SIG-M5 treated with dmso at 0.1 percent for 504 hours (cell line): ENCODE measurements around the gene CDK6.

Experiments
- DNase-seq: peaks from one replicate; lab custom pipeline; 2025; ENCODE audit not compliant: unreplicated experiment; lab: John Stamatoyannopoulos, UW

The CDK6 gene

DNA sequence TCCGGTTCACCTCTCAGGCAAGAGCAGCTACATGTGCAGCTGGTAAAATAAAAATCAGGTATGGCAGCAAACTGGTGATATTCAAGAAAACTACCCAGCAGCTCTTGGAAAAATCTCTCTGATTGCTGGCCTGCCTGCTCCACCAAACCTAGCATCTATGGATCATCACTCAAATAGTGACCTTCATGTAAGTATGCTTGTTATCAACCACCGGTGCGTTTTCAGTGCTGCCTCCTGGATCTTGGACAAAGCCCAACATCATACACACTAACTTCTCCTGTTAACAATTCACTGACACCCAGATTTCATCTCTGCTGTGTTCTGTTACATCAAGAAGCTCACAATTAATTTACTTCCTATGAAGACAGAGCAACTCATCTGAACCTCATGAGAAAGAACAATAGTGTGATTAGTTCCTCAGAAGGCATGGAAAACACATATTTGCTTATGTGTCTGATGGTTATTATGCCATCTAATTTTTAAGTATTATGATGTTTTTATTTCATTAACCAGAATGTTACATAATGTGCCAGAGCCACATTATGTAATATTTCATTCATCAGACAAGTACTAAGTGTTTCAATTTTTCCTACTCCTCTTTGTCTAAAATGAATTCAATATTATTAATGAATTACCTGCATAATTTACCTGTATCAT lies 8.8 kb downstream of the CDK6 start:
- no peak for DNase-seq

GRCh38 chr7:92826258-92826938 lies 10.0 kb downstream of the CDK6 start:
- no peak for DNase-seq

GRCh38 chr7:92824901-92825480 lies 11.4 kb downstream of the CDK6 start:
- DNase-seq: no peak

DNA sequence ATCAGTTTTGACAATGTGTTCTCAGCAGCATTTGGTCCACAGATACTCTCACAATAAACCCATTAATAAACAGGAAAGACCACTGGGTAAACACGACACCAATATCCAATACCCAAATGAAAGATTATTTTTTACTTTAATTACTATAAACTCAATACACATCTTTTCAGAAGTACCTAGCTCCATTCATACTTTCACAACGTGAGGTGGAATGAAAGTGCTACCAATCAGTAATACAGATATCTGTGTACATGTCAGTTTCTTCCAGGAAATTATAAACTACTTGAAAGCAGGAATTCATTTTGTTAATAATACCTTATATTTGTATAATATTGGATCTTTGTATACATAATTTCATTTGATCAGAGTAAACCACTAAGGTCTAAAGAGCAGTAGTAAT lies 11.9 kb downstream of the CDK6 start:
- no peak for DNase-seq

DNA sequence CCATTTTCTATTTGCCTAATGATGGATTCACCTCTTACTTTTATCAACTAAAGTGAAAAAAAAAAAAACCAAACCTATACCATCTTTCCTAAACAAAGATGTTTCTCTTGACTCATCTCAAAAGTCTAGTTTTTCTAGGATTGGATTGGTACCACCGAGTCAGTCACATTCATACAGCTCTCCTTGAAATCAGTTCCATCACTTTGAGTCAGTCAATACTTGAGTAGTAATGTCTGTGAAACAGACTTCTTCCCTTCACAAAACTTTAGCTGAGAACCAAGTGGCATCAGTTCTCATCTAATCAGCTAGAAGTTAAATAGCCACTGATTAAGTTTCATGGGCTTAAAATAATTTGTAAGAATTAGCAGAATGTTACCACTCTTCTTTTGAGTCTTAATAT lies 13.3 kb downstream of the CDK6 start:
- no peak for DNase-seq

DNA sequence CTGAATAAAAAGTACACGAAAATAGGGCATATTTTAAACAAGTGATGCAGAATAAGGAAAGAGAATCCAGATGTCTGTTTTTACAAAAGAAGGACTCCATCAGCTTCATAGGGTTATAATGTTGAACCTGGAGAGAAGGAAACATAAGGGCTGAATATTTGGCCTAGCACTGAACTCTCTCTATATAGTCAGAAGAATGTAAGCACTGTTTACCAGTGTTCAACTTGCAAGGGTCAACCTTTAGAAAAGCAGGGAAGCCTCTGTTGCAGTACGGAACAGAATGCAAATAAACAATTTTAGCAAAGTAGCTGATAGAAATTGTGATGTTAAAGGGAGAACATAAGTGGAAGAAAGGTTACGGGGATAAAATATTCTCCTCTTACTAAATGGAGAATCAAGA lies 16.2 kb downstream of the CDK6 start:
- DNase-seq: no peak

GRCh38 chr7:92817398-92817797 lies 19.0 kb downstream of the CDK6 start:
- no peak for DNase-seq

- no peak for DNase-seq
These were observed 21.0 kb downstream of the CDK6 start for GRCh38 chr7:92815412-92815811.

- DNase-seq: peak; percentile 57
These were observed 22.9 kb downstream of the CDK6 start for GRCh38 chr7:92813390-92814024.

- no peak for DNase-seq
These were observed 25.2 kb downstream of the CDK6 start for GRCh38 chr7:92811158-92811557.

- DNase-seq: peak; percentile 84
These were observed 26.4 kb downstream of the CDK6 start for GRCh38 chr7:92809760-92810573.

GRCh38 chr7:92809397-92809759 lies 27.0 kb downstream of the CDK6 start:
- no peak for DNase-seq

- no peak for DNase-seq
These were observed 27.7 kb downstream of the CDK6 start for GRCh38 chr7:92808635-92809034.

GRCh38 chr7:92808006-92808405 lies 28.4 kb downstream of the CDK6 start:
- no peak for DNase-seq

- DNase-seq: no peak
These were observed 29.9 kb downstream of the CDK6 start for GRCh38 chr7:92806496-92806895.

- no peak for DNase-seq
These were observed 34.0 kb downstream of the CDK6 start for GRCh38 chr7:92802406-92802805.

GRCh38 chr7:92799446-92800211 lies 36.7 kb downstream of the CDK6 start:
- DNase-seq: no peak

DNA sequence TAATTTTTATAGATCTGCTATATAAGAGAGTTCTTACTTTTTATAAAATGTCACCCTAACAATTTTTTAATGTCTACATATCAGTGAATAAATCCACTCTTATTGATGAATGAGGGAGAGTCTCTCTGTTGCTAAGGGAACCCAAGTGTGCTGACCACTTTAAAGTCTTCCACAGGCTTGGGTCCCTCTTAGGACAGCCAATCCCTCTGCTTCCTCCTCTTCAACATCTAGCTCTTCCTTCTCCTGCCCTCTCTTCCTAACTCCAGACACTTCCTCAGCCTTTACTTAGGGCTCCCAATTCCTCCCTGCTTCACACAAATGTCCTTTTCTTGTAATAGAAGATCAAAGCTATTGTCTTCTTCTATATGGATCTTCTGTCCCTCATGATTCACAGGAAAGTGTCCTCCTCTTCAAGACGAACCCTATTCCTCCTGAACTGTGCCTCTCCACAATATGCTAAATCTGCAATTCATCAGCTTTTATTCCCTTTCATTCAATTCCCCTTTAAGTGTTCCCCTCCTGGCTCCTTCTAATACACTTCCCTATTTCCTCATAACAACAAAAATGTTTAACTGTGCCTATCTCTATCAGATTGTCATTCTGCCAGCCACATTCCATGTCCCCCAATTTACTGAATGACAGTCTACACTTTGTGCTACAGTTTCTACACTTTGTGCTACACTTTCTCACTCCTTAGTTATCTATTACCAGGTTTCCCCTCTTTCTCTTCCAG lies 37.7 kb downstream of the CDK6 start:
- no peak for DNase-seq

DNA sequence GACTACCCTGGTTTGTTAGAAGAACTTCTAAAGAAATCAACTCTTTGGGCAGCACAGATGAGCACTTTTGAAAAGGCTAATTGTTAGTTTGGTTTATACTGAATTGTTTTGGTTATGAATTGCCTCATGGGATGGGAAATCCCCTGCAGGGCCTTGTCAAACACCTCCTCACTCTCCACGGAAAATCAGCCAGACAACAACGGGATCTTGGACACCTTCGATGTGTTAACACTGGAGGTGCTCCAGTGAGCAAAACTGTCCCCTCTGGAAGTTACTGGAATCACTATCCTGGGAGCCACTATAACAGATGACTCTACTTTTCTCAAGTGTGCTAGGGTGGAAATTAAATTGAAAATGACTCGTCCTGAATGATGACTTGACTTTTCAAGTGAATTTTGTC lies 38.7 kb downstream of the CDK6 start:
- DNase-seq: no peak

GRCh38 chr7:92797284-92797683 lies 39.1 kb downstream of the CDK6 start:
- DNase-seq: no peak
